Naive thymus-derived CD8-positive, alpha-beta T cell (primary cell): Measurements from ENCODE around the gene CD34. TPM values are rescaled to one million over a fixed set of nuclear protein-coding genes. Genes with fewer than 3 reads are reported as not detected.

Experiments
- ATAC-seq, 2 donors: fragments of 150-1000 bp; cut with Tn5 transposase in 1 of 2; sonication (Bioruptor Pico), chemical (Tn5 transposase) in 1 of 2; 1 replicate in 1 of 2; 2 replicates in 1 of 2; pipeline ENCODE4 v1.10.0; 2021; ENCODE audit warnings: mild to moderate bottlenecking in 2 of 2, moderate library complexity in 2 of 2
- POLR2A ChIA-PET: fragments of 350-600 bp; sonication (Branson Sonifier 250); formaldehyde crosslinking; loops from one replicate; lab custom pipeline; 2021; ENCODE audit warnings: antibody characterized with exemption; lab: Charles Lee
- DNase-seq, 10 donors: peaks; one replicate each; pipeline versions ENCODE4 v3.0.0 to v3.0.0-alpha.2; 2020 to 2022
- H3K27ac Mint-ChIP-seq, 10 donors: one replicate each; pipeline ENCODE4 v1.8.0; 2020 to 2022; ENCODE audit warnings: mild to moderate bottlenecking in 10 of 10, mixed read lengths in 10 of 10, moderate library complexity in 4 of 10, inconsistent platforms in 1 of 10
- H3K27me3 Mint-ChIP-seq, 5 donors: one replicate each; pipeline ENCODE4 v1.8.0; 2021 to 2022; ENCODE audit warnings: mixed read lengths in 5 of 5
- H3K36me3 Mint-ChIP-seq, 3 donors: one replicate each; pipeline ENCODE4 v1.8.0; 2020 to 2022; ENCODE audit warnings: mixed read lengths in 3 of 3, mild to moderate bottlenecking in 2 of 3, inconsistent platforms in 1 of 3
- H3K4me1 Mint-ChIP-seq, 4 donors: one replicate each; pipeline ENCODE4 v1.8.0; 2021 to 2022; ENCODE audit warnings: mixed read lengths in 4 of 4
- H3K4me3 Mint-ChIP-seq, 10 donors: one replicate each; pipeline ENCODE4 v1.8.0; 2020 to 2022; ENCODE audit warnings: mild to moderate bottlenecking in 10 of 10, mixed read lengths in 10 of 10, moderate library complexity in 6 of 10, inconsistent platforms in 1 of 10
- H3K9me3 Mint-ChIP-seq, 9 donors: one replicate each; pipeline ENCODE4 v1.8.0; 2020 to 2022; ENCODE audit warnings: mixed read lengths in 9 of 9, mild to moderate bottlenecking in 3 of 9, inconsistent platforms in 1 of 9, moderate library complexity in 1 of 9
- polyA plus RNA-seq, 3 donors: library from polyadenylated mRNA; unstranded; fragments of 300-500 nt; fragmentation: Illumina TruSeq; gene quantifications; one replicate each; pipeline ENCODE4 v1.2.3, GENCODE V29; 2021
- total RNA-seq, 8 experiments: library from RNA in 2 of 8; stranded (reverse) in 2 of 8; gene quantifications; one replicate each; pipeline ENCODE4 v1.2.3 and lab custom pipeline; 2021 to 2026

Gene CD34
- total and polyA plus RNA-seq, 5 experiments from 2014 or later: not detected

DNA sequence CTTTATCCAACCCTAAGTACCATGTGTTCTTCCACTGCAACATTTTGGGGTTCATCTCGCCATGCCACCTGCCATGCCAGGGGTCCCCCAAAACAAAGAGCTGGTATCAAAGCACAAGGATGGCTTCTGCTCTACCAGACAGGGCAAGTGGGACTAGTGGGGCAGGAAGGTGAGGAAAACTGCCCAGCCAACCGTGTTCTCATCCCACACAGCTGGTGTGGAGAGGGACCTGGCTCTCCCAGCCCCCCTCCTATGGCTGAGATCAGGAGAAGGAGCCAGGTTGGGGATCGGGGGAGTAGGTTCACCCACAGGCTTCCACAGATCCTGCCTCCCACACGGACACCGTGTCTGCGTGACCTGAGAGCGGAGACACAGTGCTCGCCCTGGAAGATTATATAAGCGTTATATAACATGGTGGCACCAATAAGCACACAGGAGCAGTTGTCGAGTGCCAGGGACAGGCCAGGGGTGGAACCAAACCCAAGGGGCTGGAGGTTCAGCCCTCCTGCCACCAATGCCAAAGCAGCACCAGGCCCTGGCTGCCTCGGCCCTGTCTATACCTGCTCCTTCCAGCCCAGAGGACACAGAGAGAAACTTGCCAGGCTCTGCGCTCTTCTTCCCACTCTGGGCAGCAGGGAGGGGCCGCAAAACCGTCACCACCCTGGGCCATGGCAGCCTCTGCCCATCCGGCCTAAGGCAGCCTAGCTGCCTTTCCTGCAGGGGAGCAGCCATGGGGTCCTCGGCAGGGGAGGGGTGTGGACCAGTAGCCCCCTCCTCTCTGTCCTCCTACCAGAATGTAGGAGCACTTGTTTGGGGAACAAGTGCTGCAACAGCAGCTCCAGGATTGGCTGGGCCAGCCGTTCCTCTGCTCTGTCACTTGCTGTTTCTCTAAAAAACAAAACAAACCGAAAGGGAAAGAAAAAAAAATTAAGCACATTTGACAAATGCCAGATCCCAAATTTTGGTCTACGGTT is 43.5 kb downstream of the CD34 start:
- POLR2A ChIA-PET: interaction anchor here (0.8 to 16.6 kb wide), 13 partner anchors 9 to 96 kb away, joined by 3 to 462 read pairs (median 10); no protein-coding TSS in a partner anchor
- ATAC-seq (peak; percentile 30 to 42), DNase-seq (peak in 8 of 10 donors; percentile 10 to 69 (median 44))
- Mint-ChIP-seq H3K27me3 (no peaks in the 10 kb centered on the region), H3K27ac (peak overlapping the region in 9 of 10 donors; percentile 87 to 98 (median 94)), H3K4me3 (peak overlapping the region; percentile 92 to 98 (median 95)), H3K4me1 (peaks cover 65 to 87% (median 84%) of the 10 kb centered on the region in 4 donors), H3K36me3 (peaks cover 0 to 37% (median 0%) of the 10 kb centered on the region in 3 donors), H3K9me3 (no peaks in the 10 kb centered on the region)

- POLR2A ChIA-PET: interaction anchor here (0.8 to 16.6 kb wide), 5 partner anchors 9 to 42 kb away, joined by 3 to 462 read pairs (median 4); no protein-coding TSS in a partner anchor
- Mint-ChIP-seq H3K27ac (peak overlapping the region in 9 of 10 donors; percentile 87 to 98 (median 94)), H3K9me3 (no peaks in the 10 kb centered on the region), H3K4me3 (peak overlapping the region; percentile 92 to 98 (median 95)), H3K36me3 (peaks cover 0 to 44% (median 0%) of the 10 kb centered on the region in 3 donors), H3K27me3 (no peaks in the 10 kb centered on the region), H3K4me1 (peaks cover 70 to 89% (median 83%) of the 10 kb centered on the region in 4 donors)
- ATAC-seq (peak in 1 of 2 donors; percentile 26), DNase-seq (peak in 5 of 10 donors; percentile 27 to 45 (median 39))
Measured at GRCh38 chr1:207866471-207867135, 44.3 kb downstream of the CD34 start.

DNA sequence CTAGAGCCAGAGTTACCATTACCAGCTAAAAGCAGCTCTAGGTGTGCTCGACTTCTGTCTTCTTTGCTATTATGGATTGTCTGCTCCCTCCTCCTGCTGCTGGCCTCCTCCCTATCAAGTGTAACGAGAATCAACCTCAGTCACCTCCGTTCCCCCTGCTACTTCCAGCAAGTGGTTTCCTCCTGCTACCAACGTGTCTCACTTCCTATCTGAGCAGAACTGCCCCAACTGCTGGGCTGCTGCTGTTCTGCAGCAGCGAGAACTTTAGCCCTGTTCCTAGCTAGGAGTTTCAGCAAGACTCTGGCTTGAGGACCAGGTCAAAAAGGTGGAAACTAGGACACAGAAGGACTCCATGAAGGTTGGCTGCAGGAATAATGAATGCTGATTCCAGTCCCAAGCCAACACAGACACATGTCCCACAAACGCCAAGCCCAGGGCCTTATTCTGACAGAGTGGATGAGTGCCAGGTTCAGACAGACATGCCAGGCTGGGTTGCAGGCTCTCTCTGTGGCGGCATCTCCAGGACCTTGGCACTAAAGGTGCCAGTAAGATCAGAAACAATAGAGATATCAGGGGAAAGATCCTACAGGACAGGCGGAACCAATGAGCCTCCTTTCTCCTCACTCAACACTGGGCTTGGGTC is 46.9 kb downstream of the CD34 start:
- Mint-ChIP-seq H3K9me3 (no peaks in the 10 kb centered on the region), H3K27ac (peak overlapping the region in 9 of 10 donors; percentile 74 to 97 (median 86)), H3K4me1 (peaks cover 49 to 67% (median 60%) of the 10 kb centered on the region in 4 donors), H3K4me3 (peak overlapping the region; percentile 49 to 81 (median 66)), H3K36me3 (peaks cover 0 to 45% (median 0%) of the 10 kb centered on the region in 3 donors), H3K27me3 (no peaks in the 10 kb centered on the region)
- POLR2A ChIA-PET: interaction anchor here (1.1 to 16.6 kb wide), 4 partner anchors 9 to 40 kb away, joined by 3 to 462 read pairs (median 7); no protein-coding TSS in a partner anchor
- ATAC-seq: peak; percentile 39 to 55
- peak in 8 of 10 donors; percentile 20 to 71 (median 46) for DNase-seq

- H3K27ac Mint-ChIP-seq: peak overlapping the region in 8 of 10 donors; percentile 89 to 98 (median 96)
- no peak for DNase-seq
- no peak for ATAC-seq
- peaks cover 46 to 62% (median 55%) of the 10 kb centered on the region in 4 donors for H3K4me1 Mint-ChIP-seq
- POLR2A ChIA-PET: interaction anchor here (0.9 to 16.6 kb wide), 4 partner anchors 13 to 38 kb away, joined by 4 to 462 read pairs (median 4); no protein-coding TSS in a partner anchor
- H3K4me3 Mint-ChIP-seq: peak overlapping the region; percentile 20 to 85 (median 64)
- H3K36me3 Mint-ChIP-seq: peaks cover 0 to 48% (median 0%) of the 10 kb centered on the region in 3 donors
- H3K9me3 Mint-ChIP-seq: no peaks in the 10 kb centered on the region
- no peaks in the 10 kb centered on the region for H3K27me3 Mint-ChIP-seq
Measured at GRCh38 chr1:207862241-207862787, 48.6 kb downstream of the CD34 start.

DNA sequence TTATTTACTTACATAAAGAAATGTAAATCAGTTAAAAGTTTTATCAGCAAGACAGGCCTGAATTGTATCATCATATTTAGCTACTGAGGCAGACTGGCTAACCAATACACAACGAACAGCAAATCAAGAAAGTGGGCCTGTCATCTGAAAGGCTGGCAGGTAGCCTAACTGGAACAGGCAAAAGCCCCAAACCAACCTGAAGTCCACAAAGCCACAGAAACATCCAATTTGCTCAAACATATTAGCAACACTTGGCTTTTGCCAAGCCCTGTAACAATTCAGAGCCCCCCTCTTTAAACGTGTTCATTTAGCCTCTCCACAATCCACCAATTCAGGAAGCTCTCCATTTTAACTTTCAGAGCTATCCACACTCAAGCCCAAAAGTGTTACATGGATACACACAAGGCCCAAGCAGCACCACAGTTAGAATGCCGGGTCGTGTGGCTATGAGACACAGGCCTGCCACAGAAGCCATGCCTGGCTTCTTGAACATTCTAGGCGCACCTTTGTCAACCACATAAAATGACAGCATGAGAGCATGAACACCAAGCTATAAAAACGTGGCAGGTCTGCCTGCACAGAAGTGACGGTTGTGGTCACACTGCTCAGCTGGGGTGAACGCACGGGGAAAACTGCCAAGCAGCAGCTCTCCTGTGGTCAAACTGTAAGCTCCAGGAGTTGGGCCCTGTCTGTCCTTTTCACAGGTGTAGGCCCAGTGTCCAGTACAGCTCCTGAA is 49.3 kb downstream of the CD34 start:
- ATAC-seq (peak; percentile 72 to 84), DNase-seq (peak in 7 of 10 donors; percentile 28 to 73 (median 51))
- Mint-ChIP-seq H3K27me3 (no peaks in the 10 kb centered on the region), H3K36me3 (peaks cover 0 to 47% (median 0%) of the 10 kb centered on the region in 3 donors), H3K9me3 (no peaks in the 10 kb centered on the region), H3K4me3 (peak overlapping the region; percentile 20 to 85 (median 64)), H3K4me1 (peaks cover 42 to 60% (median 54%) of the 10 kb centered on the region in 4 donors), H3K27ac (peak overlapping the region in 8 of 10 donors; percentile 89 to 98 (median 96))
- POLR2A ChIA-PET: interaction anchor here (0.6 to 16.6 kb wide), 5 partner anchors 9 to 37 kb away, joined by 3 to 462 read pairs (median 4); no protein-coding TSS in a partner anchor

GRCh38 chr1:207860531-207860930 is 50.4 kb downstream of the CD34 start:
- ATAC-seq (no peak), DNase-seq (no peak)
- Mint-ChIP-seq H3K27me3 (no peaks in the 10 kb centered on the region), H3K4me3 (no peak overlapping the region), H3K4me1 (peaks cover 41 to 60% (median 54%) of the 10 kb centered on the region in 4 donors), H3K27ac (no peak overlapping the region), H3K36me3 (peaks cover 0 to 47% (median 0%) of the 10 kb centered on the region in 3 donors), H3K9me3 (no peaks in the 10 kb centered on the region)
- POLR2A ChIA-PET: interaction anchor here (0.6 to 1.0 kb wide), 4 partner anchors 10 to 1977 kb away, joined by 3 to 5 read pairs (median 3); no protein-coding TSS in a partner anchor

DNA sequence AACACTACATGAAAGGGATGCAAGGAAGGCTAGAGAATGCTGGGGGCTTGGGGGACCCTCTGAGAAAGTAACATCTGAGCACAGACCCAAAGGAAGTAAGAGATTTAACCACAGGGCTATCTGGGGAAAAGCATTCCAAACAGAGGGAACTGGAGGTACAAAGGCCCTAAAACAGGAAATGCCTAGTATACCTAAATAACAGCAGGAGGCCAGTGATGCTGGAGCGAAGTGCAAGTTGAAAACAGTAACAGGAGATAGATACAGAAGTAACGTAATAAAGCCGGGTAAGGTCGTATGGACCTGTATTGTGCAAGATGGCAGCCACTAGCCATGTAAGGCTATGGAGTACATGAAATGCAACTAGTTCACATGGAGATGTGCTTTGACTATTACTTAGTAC is 52.1 kb downstream of the CD34 start:
- ATAC-seq (no peak), DNase-seq (no peak)
- Mint-ChIP-seq H3K27ac (no peak overlapping the region), H3K36me3 (peaks cover 0 to 46% (median 0%) of the 10 kb centered on the region in 3 donors), H3K9me3 (no peaks in the 10 kb centered on the region), H3K4me1 (peaks cover 35 to 59% (median 51%) of the 10 kb centered on the region in 4 donors), H3K4me3 (no peak overlapping the region), H3K27me3 (no peaks in the 10 kb centered on the region)
- POLR2A ChIA-PET: no interaction called here

- Mint-ChIP-seq H3K4me3 (no peak overlapping the region), H3K36me3 (peaks cover 0 to 45% (median 0%) of the 10 kb centered on the region in 3 donors), H3K27me3 (no peaks in the 10 kb centered on the region), H3K4me1 (peaks cover 34 to 59% (median 52%) of the 10 kb centered on the region in 4 donors), H3K9me3 (no peaks in the 10 kb centered on the region), H3K27ac (no peak overlapping the region)
- POLR2A ChIA-PET: interaction anchor here (1.0 kb wide), 1 partner anchor 12 kb away, joined by 3 read pairs; no protein-coding TSS in a partner anchor
- ATAC-seq: no peak
- DNase-seq: no peak
Measured at GRCh38 chr1:207858281-207858680, 52.6 kb downstream of the CD34 start.

DNA sequence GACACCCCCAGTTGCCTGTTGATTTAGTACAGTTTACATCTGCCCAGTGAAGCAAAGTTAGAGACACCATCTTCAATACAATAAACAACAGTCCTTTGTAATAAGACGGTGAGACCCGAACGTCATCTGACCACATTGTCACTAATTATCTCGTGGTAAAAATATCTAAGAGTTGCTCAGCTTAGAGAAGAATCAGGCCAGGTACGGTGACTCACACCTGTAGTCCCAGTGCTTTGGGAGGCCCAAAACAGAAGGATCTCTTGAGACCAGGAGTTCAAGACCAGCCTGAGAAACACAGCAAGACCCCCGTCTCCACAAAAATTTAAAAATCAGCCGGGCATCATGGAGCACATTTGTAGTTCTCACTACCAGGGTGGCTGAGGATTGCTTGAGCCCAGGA is 53.5 kb downstream of the CD34 start:
- Mint-ChIP-seq H3K4me1 (peaks cover 35 to 59% (median 52%) of the 10 kb centered on the region in 4 donors), H3K27ac (peak overlapping the region in 1 of 10 donors; percentile 36), H3K9me3 (no peaks in the 10 kb centered on the region), H3K36me3 (peaks cover 0 to 42% (median 0%) of the 10 kb centered on the region in 3 donors), H3K27me3 (no peaks in the 10 kb centered on the region), H3K4me3 (peak overlapping the region in 1 of 10 donors; percentile 19)
- DNase-seq: no peak
- POLR2A ChIA-PET: interaction anchor here (1.0 kb wide), 1 partner anchor 13 kb away, joined by 3 read pairs; no protein-coding TSS in a partner anchor
- no peak for ATAC-seq

DNA sequence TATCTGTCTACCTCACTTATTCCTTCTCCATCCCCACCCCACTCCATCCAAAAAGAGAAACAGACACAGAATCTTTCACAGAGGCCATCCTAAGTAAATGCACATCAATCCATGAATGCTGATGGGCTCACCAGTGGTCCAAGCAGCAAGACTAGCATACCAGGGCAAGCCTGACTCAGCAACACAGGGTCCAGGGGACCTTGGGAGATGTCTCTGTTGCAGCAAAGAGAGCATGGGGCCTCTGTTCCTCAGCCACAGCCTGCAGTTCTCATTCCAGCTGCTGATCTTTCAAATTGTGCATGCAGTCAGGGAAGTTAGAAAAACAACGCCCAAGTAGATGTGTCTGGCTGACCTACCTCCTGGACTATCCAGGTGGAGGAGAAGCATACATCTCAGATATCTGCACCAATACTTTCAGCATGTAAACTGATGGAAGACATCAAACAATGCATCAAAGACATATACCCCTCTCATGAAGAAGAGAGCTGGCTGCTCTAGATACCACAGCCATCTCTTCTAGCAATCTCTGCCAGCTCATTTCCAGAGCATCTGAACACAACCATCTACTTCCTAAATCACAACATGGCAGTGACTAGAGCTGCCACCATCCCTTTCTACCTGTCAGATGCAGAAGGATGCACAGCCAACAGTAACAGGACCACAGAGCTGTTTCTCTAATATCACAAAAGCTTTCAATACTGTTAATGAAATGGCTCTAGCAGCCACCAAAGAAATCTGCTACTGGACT is 54.5 kb downstream of the CD34 start:
- Mint-ChIP-seq H3K9me3 (no peaks in the 10 kb centered on the region), H3K36me3 (peaks cover 0 to 41% (median 0%) of the 10 kb centered on the region in 3 donors), H3K4me3 (peak overlapping the region in 7 of 10 donors; percentile 11 to 51 (median 33)), H3K27me3 (no peaks in the 10 kb centered on the region), H3K27ac (peak overlapping the region in 9 of 10 donors; percentile 6 to 69 (median 43)), H3K4me1 (peaks cover 31 to 59% (median 58%) of the 10 kb centered on the region in 4 donors)
- no peak for ATAC-seq
- POLR2A ChIA-PET: no interaction called here
- no peak for DNase-seq
